GM21447 (cell line): Measurements from ENCODE around the gene NDUFAF7.
"Not testable (repeated sequence)": the region's sequence is repeated elsewhere in the genome, so short reads cannot be mapped to it uniquely, and the experiment has no call there.

Experiments used
- ATAC-seq: cut with Tn5 transposase; IDR thresholded peaks from one replicate; pipeline ENCODE4 v1.9.1; 2021; ENCODE audit not compliant: unreplicated experiment

Gene NDUFAF7, protein sequence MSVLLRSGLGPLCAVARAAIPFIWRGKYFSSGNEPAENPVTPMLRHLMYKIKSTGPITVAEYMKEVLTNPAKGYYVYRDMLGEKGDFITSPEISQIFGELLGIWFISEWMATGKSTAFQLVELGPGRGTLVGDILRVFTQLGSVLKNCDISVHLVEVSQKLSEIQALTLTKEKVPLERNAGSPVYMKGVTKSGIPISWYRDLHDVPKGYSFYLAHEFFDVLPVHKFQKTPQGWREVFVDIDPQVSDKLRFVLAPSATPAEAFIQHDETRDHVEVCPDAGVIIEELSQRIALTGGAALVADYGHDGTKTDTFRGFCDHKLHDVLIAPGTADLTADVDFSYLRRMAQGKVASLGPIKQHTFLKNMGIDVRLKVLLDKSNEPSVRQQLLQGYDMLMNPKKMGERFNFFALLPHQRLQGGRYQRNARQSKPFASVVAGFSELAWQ

DNA sequence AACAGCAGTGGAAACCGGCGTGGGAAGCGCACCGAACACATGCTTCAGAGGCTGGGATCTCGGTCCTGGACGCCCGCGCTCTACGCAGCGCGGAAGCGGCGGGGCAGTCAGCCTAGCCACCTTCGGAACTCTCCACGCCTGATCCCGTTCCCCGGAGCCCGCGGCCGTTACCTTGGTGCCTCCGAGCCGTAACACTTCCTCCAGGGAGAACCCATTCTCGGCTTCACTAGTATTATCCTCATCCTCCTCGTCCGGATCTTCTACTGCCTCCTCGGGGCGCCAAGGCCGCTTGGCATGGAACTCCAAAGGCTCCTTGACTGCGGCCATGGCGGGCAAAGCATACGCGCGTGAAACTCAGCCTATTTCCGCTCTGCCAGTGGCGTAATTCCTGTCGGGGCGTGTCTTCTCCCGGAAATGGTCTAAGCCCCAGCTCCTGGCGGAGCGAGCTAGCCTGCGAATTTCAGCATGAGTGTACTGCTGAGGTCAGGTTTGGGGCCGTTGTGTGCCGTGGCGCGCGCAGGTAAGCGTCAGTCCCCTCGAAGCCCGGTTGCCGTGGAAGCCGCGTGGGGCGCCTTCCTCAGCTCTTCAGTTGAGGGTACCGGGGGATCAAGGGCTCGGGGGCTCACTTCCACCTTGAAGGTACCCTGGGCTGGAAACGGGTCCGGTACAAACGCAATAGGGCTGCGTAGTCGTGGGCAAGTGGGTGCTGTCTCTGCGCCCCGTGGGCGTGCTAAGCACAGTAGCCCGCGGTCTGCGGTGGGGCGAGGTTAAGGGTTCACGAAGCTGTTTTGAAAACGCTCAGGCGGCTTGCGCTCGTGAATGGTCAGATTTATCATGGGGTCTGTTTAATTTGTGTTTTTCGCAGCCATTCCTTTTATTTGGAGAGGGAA is at the start of gene NDUFAF7, which contains the start of gene CEBPZ:
Gene NDUFAF7, plus strand, starts transcription at position 418 of the 890 bp plus-strand sequence. Its CDS starts 48 bp downstream, at position 466.
Gene CEBPZ, minus strand, starts transcription at position 356 of the 890 bp plus-strand sequence. Its CDS starts 29 bp downstream, at position 327.
- peak; percentile 98 for ATAC-seq

DNA sequence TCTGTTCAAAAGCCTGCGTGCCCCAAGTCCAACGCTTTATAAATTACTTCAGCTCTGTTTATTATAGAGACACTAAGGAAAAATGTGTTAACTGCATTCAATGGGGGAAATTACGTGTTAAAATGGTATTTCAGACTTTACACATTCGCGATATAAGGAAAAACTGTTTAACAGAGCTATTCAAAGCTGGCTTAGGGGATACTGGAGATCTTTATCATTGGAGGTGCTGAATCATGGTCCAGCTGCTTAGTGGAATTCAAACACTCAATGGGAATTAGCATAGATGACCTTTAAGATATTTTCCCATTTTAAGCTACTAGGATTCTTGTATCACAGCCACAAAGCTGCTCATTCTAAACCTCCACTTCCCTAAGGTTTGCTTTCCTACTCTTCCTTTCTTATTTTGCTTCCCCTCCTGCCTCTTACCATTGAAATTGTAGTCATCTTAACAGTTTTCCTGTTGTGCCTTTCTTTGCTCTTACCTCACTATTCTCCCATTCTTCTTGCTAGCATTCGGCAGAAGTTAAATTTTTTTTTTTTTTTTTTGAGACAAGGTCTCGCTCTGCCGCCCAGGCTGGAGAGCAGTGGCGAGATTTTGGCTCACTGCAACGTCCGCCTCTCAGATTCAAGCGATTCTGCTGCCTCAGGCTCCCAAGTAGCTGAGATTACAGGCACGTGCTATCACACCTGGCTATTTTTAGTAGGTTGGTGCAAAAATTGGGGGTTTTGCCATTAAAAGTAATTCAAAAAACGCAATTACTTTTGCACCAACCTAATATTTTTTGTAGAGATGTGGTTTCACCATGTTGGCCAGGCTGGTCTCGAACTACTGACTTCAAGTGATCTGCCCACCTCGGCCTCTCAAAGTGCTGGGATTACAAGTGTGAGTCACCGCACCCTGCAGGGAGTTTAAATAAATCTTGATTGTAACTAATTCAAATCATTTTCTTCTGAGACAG is 49.5 kb upstream of the NDUFAF7 start:
- ATAC-seq: no peak

DNA sequence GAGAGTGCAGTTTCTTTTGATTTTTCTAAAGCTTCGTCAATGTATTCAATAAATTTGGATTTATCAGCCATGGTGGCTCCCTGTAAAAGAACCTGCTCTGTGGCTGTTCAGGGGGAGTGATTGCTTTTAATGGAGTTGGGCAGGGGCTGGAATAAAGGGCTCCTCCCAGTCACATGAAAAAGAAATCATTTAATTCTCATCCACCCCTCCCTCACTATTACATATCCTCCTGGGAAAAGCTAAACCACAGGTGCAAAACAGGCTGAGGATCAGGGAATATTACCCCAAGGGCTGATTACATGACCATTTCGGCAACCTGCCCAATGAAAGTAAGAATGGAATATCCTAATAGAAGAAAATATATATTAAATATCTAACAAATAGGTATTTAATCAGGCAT is 42.9 kb upstream of the NDUFAF7 start, which contains the start of gene SULT6B1:
Gene SULT6B1, minus strand, starts transcription at position 101 of the 400 bp plus-strand sequence. Its CDS starts 30 bp downstream, at position 71.
- ATAC-seq: no peak

DNA sequence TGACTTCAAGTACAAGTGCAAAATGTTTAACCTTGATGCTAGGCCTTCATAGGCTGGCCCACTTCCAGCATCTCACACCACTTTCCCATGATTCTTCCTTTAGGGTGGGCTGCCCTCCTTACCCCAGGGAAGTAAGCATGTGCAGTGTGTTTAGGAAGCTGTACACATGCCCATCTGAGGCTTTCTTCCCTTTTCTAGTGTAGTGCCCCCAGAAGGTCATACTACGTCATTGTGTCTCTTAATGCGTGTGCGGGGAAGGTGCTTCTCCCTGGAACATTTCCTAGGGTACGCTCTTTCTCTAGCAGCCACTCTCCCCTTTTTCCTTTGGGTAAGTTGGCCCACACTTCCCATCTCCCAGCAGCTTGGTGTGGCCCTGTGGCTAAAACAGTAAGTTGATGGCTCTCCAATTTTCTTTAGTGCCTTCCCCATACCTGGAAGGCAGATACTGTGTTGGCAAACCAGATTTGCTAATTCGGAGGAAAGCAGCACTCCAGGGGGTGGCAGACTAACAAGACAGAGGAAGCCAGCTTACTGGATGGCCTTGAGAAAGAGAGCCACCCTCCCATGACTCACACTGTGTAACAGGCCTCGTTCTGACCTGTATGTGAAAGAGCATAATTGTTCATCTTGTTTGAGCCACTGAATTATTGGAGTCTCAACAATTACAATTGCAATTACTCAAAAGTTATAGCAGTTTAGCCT is 41.9 kb upstream of the NDUFAF7 start:
- ATAC-seq: no peak

DNA sequence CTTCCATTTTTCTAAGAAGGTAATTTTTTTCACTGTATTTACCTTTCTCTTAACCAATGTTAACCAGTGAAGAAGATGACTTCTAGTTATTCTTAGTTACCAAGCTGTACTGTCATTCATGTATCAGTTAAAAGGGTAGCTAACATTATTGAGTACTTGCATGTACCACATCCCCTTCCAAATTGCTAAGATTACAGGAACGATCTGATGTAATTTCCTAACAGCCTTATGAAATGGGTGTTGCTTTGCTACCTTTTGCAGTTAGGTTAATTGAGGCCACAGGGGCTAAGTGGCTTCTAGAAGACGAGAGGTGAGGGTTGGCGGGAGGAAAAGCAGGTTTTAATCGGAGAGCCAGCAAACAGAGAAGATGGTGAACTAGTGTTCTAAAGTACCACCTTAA is 41.2 kb upstream of the NDUFAF7 start:
- ATAC-seq: no peak

DNA sequence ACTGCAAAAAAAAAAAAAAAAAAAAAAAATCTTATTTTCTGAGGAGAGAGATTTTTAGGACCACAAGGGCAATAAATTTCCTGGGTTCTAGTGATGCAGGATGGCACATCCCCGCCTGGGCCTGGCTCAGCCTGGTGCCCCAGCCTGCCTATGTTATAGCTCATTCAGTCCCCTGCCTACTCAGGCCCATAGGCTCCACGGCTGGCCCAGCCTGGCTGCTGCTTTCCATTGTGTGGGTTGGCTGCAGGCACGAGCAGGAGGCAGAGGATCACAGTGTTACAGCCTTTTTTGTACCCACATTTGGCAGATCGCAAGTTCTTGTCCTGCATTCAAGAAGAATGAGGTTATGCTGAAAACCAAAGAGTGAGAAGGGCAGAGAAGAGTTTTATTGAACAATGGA is 40.2 kb upstream of the NDUFAF7 start:
- no peak for ATAC-seq

DNA sequence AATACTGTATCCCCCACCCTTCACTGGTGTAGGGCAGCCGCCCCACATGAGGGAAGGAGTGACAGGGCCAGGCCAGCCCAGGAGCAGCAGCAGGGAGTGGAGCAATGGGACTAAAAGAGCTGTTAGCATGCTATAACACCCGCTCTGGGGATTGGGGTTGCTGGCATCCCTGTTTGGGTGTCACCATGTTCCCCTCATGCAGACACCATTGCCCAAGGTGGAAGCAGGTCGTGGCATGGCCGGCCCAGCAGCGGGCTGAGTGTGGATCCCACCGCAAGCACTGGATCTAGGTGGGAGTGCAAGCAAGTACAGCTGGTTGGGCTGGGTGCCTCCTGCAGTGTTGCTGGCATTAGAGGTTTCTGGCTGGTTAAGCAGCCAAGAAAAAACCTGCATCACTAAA is 39.7 kb upstream of the NDUFAF7 start:
- ATAC-seq: no peak

DNA sequence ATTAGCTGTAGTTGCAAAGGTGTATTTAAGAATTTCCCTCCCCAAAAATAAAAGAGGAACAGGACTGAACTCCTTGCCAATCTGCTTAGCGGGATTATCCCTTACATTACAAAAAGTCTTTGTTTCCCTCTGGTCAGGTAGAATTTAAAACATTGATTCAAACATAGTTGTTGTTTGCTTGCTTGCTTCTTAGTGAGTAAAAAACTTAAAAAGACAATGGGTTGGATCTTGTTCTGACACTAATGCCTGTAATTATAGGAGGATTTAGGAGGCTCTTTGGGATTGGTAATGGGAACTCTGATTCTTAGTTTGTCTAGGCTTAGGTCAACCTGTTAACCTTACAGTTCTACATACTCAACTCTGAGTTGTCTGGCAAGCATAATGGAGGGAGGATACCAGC is 38.9 kb upstream of the NDUFAF7 start:
- ATAC-seq: no peak

DNA sequence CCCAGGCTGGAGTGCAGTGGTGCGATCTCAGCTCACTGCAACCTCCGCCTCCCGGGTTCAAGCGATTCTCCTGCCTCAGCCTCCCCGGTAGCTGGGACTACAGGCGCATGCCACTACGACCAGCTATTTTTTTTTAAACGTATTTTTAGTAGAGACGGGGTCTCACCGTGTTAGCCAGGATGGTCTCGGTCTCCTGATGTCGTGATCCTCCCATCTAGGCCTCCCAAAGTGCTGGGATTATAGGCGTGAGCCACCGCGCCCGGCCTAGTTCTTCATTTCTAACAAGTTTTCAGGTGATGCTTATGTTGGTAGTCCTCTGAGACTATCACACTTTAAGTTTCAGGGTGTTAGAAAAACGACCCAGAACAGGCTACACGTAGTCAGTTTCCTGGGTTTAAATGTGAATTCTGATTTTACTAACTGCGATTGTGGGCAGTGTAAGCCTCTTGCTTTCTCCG is 35.6 kb upstream of the NDUFAF7 start:
- not testable (repeated sequence) for ATAC-seq

DNA sequence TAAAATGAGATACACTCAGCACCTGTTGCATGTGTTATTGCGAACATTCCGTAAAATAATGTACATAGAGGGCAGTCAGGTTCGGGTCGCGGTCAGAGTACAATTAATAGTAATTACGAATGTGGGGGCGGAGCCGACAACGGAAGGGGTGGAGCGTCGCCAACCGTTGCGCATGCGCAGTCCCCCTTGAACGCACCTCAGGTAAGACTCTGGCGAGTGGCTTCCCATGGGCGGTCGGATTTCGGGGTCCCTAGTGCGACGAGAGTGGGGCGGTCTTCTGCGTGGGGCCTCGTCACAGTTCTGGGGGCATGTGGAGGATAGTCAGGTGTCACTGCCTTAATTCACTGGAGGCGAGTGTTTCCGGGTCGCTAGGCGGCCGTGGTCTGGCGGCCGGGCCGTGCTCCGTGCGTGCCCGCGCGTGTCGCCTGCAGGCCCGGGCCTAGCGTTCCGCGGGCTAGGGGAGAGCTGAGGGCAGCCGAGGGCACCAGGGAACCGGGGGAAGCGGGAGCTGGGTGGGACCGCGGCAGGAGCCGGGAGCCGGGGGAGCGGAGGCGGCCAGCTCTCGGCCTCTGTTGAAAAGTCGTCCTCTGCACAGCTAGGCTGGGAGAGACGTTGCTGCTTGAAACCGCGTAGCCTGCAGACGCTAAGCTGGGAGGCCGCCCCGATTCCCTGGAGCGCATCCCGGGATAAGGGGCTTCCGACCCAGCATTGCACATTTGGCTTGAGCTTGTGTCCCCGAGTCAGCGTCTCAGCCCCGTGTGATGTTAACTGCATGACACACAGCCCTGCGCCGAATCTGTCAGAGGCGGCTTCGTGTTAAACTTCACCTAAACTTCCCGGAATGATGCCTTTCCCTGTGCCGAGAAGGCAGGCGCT is 34.9 kb upstream of the NDUFAF7 start, which contains the start of gene CEBPZOS:
Gene CEBPZOS, plus strand, starts transcription at position 177 of the 876 bp plus-strand sequence. CDS start 3,209 bp downstream, outside the sequence.
- peak; percentile 82 for ATAC-seq

DNA sequence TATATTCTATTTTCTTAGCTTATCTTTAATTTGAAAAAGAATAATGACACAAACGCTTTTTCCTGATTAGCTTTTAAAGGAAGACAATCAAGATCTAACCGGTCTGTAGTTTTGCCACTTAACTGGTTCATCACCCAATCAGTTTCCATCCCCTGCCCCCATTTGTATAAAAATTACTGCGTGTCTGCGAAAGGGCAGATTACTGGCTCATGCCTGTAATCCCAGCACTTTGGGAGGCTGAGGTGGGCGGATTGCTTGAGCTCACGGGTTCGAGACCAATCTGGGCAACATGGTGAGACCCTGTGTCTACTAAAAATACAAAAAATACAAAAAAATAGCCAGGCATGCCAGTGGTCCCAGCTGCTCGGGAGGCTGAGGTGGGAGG is 32.8 kb upstream of the NDUFAF7 start:
- no peak for ATAC-seq

DNA sequence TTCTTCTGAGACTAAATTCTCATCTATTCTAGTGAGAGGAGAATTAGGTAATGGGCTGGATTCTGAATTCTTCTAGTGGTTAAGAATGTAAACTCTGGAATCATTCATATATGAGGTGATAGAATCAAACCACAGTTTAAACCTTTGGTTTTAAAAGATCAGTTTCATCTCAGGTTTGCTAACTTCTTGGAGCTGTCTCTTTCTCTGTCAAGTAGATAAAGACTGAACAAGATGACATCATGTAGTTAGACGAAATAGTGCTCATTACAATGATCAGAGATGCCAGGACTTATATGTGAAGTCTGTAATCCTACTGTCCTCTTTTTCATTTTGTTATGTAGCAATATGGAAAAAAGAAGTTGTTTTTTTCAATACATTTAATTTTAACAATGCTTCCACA is 30.2 kb upstream of the NDUFAF7 start:
- no peak for ATAC-seq

DNA sequence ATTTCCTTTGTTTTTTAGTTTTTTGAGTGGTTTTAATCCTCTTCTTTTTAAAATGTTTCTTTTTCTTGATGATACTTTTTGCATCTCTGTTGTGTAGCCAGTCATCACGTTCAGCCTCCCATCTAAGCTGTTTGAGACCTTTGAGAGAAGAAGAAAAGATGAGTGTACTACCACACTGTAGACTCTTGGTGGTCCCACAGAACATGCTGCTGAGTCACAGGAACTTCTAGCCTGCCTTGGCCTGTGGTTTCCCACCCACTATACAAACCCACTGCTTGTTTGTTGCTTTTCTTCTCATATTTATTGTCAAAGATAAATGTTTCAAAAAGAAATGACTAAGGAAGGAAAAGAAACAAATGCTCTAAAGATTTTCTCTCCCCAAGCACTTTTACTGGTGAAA is 29.7 kb upstream of the NDUFAF7 start:
- no peak for ATAC-seq

DNA sequence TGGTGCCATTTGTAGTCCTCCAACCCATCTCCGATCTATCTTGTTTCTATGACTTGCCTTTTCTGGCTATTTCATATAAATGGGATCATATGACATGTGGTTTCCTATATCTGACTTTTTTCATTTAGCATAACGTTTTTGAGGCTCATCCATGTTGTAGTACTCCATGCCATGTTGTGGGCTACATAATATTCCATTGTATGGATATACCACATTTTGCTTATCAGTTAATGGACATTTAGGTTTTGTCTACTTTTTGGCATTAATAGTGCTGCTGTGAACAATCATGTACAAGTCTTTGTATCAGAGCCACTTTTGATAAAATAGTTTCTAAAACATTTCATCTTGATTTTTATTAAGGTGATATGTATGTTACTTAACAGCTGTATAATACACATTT is 27.8 kb upstream of the NDUFAF7 start:
- no peak for ATAC-seq

DNA sequence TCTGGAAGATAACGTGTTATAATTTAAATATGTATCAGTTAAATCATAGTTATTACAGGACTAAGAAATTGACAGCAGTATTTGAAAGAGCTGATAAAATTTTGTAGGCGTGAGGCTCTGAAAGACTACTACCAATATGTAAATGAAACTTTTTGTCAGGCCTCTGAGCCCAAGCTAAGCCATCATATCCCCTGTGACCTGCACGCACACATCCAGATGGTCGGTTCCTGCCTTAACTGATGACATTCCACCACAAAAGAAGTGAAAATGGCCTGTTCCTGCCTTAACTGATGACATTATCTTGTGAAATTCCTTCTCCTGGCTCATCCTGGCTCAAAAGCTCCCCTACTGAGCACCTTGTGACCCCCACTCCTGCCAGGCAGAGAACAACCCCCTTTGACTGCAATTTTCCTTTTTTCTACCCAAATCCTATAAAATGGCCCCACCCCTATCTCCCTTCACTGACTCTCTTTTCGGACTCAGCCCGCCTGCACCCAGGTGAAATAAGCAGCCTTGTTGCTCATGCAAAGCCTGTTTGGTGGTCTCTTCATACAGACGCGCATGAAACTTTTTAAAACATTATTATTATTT is 26.3 kb upstream of the NDUFAF7 start:
- not testable (repeated sequence) for ATAC-seq

DNA sequence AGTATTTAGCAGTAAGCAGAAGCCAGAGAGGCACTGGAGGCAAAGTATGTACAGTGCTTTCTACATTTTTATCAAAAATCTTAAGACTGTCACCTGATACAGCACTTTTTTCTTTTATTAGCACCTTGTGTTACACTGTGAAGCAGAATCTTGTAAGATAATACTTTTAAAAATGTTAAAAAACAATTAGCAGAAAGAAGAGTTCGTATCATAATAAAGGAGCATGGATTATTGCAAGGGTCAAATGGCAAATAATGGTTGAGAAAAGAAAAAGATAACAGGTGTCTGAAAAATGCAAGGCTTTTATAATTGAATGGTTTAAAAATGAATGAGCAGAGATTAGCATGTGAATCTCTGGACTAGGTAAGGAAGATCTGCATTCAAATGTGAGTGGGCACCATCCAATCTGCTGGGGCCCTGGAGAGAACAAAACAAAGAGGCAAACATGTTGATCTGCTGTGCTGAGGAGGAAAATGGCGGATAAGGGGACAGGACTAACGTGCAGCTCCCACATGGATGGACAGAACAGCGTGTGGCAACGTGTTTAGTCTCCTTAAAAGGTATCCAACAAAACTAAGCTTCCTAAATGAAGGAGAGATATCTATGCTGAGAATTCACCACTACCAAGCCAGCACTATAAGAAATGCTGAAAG is 25.6 kb upstream of the NDUFAF7 start:
- ATAC-seq: no peak

DNA sequence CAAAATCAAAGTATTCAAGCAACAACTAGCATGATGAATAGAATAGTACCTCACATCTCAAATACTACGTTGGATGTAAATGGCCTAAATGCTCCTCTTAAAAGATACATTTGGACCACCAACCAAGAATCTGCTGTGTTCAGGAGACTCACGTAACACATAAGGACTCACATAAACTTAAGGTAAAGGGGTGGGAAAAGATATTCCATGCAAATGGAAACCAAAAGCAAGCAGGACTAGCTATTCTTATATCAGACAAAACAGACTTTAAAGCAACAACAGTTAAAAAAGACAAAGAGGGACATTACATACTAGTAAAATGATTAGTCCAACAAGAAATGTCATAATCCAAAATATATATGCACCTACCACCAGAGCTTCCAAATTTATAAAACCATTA is 24.7 kb upstream of the NDUFAF7 start:
- not testable (repeated sequence) for ATAC-seq

DNA sequence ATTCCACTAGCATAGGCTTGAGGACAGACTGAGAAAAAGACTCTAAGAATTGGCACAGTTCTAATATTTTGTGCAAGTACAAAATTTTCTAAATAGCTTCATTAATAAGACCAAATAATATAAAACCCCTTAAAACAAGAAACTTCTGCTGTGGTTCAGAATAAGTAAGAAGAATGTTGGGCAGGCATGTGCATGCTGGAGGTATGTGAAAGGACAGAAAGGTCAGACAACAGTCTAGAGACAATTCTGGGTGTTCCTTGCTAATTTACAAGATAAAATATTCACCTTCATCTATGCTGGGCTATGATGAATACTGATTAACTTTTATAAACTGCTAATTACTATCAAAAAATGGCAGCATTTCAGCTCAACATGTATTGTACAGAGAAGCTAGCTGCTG is 20.2 kb upstream of the NDUFAF7 start:
- ATAC-seq: no peak
